ENCODE data around the gene PDE5A. TPM values are rescaled to one million over a fixed set of nuclear protein-coding genes. Genes with fewer than 3 reads are reported as not detected.

Gene PDE5A
- total RNA-seq, 1 experiment from 2014 or later, result 5.0 TPM

- TF ChIP-seq FOSL1 (IDR thresholded peaks at IDR 0.05; ENCODE audit: low read depth) (no peak), ZFX (IDR thresholded peaks at IDR 0.05) (no peak)
These were observed 26.2 kb downstream of the PDE5A start (continued) for GRCh38 chr4:119602366-119602765.

- POLR2A ChIA-PET, result no interaction called here
- no TSS peak for BruUV-seq (replicated peaks)
- ATAC-seq, result no peak
These were observed 30.1 kb downstream of the PDE5A start for GRCh38 chr4:119598521-119598920.

More at GRCh38 chr4:119598521-119598920, 30.1 kb downstream of the PDE5A start:
- Histone ChIP-seq H3K79me2 (ENCODE audit: insufficient read depth, low read length) (no peaks in the 10 kb centered on the region), H3K9me2 (ENCODE audit: insufficient read depth) (no peaks in the 10 kb centered on the region; the same call in 1 of the 2 replicates), H3K36me3 (ENCODE audit: control insufficient read depth in 1 of 2, insufficient read depth in 2 of 2, low read length in 2 of 2) (no peaks in the 10 kb centered on the region), H3K9ac (ENCODE audit: low read length) (no peak overlapping the region), H3K27ac (ENCODE audit: low read depth, low read length) (no peak overlapping the region), H3K9me3 (ENCODE audit: control insufficient read depth in 1 of 2, insufficient read depth in 1 of 2, low read depth in 1 of 2, low read length in 2 of 2) (no peaks in the 10 kb centered on the region), H3K4me1 (ENCODE audit: control insufficient read depth in 1 of 2, insufficient read depth in 2 of 2, low read length in 2 of 2) (no peaks in the 10 kb centered on the region), H3K4me2 (ENCODE audit: low read length) (no peak overlapping the region), H4K20me1 (ENCODE audit: insufficient read depth) (no peaks in the 10 kb centered on the region), H3K27me3 (ENCODE audit: insufficient read depth, low read length) (no peaks in the 10 kb centered on the region), H2AFZ (ENCODE audit: low read depth, low read length, poor library complexity, severe bottlenecking) (no peak overlapping the region), H3K4me3 (replicated peaks in 1 of 2; ENCODE audit: low read depth in 1 of 2, low read length in 2 of 2) (no peak overlapping the region)
- no peak for DNase-seq (ENCODE audit: low read depth, low spot score)
- intact Hi-C loops (cut with micrococcal nuclease), result no loop called here
- CTCF ChIA-PET, result no interaction called here
- RAD21 ChIA-PET (ENCODE audit: low non-redundant PET in 1 of 2, low total read pairs in 2 of 2, uncharacterized antibody in 2 of 2, unreplicated experiment in 2 of 2), result no interaction called here
- TF ChIP-seq SIN3A (IDR thresholded peaks at IDR 0.05; ENCODE audit: low read depth) (no peak), YY1 (IDR thresholded peaks at IDR 0.05; ENCODE audit: extremely low read depth, insufficient replicate concordance, low read depth, low read length) (no peak), ZFX (IDR thresholded peaks at IDR 0.05) (no peak), REST (IDR thresholded peaks at IDR 0.05; ENCODE audit: low read depth) (no peak), ATF3 (IDR thresholded peaks at IDR 0.05) (no peak), ELF1 (IDR thresholded peaks at IDR 0.05; ENCODE audit: borderline replicate concordance, low read depth) (no peak), POLR2A (IDR thresholded peaks at IDR 0.05; ENCODE audit: borderline replicate concordance, extremely low read depth, insufficient read depth, insufficient read length) (no peak), SP1 (IDR thresholded peaks at IDR 0.05; ENCODE audit: low read depth) (no peak), EZH2 (IDR thresholded peaks at IDR 0.05) (no peak), EZH2phosphoT487 (IDR thresholded peaks at IDR 0.05; ENCODE audit: borderline replicate concordance) (no peak), POLR2AphosphoS5 (IDR thresholded peaks at IDR 0.05; ENCODE audit: low read depth, low read length) (no peak), EGR1 (IDR thresholded peaks at IDR 0.05; ENCODE audit: low read depth) (no peak), RAD21 (IDR thresholded peaks at IDR 0.05; ENCODE audit: low read depth) (no peak), JUND (IDR thresholded peaks at IDR 0.05) (no peak), CBX3 (IDR thresholded peaks at IDR 0.05; ENCODE audit: low read depth) (no peak), FOSL1 (IDR thresholded peaks at IDR 0.05; ENCODE audit: low read depth) (no peak), TCF7L2 (IDR thresholded peaks at IDR 0.05; ENCODE audit: borderline replicate concordance, extremely low read depth, insufficient read depth, insufficient read length) (no peak)
- TF ChIP-seq, protein P1, sequence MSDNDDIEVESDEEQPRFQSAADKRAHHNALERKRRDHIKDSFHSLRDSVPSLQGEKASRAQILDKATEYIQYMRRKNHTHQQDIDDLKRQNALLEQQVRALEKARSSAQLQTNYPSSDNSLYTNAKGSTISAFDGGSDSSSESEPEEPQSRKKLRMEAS (IDR thresholded peaks at IDR 0.05), result no peak
- TF ChIP-seq, protein P2, sequence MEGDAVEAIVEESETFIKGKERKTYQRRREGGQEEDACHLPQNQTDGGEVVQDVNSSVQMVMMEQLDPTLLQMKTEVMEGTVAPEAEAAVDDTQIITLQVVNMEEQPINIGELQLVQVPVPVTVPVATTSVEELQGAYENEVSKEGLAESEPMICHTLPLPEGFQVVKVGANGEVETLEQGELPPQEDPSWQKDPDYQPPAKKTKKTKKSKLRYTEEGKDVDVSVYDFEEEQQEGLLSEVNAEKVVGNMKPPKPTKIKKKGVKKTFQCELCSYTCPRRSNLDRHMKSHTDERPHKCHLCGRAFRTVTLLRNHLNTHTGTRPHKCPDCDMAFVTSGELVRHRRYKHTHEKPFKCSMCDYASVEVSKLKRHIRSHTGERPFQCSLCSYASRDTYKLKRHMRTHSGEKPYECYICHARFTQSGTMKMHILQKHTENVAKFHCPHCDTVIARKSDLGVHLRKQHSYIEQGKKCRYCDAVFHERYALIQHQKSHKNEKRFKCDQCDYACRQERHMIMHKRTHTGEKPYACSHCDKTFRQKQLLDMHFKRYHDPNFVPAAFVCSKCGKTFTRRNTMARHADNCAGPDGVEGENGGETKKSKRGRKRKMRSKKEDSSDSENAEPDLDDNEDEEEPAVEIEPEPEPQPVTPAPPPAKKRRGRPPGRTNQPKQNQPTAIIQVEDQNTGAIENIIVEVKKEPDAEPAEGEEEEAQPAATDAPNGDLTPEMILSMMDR (IDR thresholded peaks at IDR 0.05 in 2 of 3, conservative IDR thresholded peaks at IDR 0.05 in 1 of 3; ENCODE audit: borderline replicate concordance in 1 of 3, insufficient read depth in 1 of 3, low read depth in 2 of 3, low read length in 2 of 3), result no peak
